ENCODE results near the gene MGLL.

- TF ChIP-seq CTCF (IDR thresholded peaks at IDR 0.05) (no peak), EP300 (IDR thresholded peaks at IDR 0.05) (no peak), POLR2A (IDR thresholded peaks at IDR 0.05) (no peak)
Measured at GRCh38 chr3:127811717-127812116, 10.6 kb downstream of the MGLL start.
